ENCODE measurements around the gene TCF4.

Gene TCF4

DNA sequence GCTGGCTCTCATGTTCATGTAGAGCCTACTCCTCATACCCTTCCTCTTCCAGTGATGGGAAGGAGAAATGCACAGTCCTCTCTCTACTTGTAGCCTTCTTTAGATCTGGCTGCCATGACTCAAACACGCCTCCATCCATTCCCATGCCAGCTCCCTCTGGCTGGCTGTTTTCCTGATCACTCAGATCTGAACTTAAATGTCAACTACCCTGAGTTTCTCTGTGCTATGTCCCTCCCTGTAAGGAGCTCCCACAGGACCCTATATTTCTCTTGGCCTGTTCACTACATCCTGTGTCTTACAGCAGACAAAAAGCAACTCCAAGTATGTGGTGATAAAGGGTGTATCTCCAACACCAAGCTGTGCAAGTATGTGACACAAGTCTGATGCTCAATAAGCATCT lies 152.4 kb downstream of the TCF4 start:
- 98% methylated on average over 1 of the region's 1 CpG for whole genome bisulfite sequencing
- Histone ChIP-seq H3K4me3 (ENCODE audit: low read length) (no peak overlapping the region), H3K27ac (ENCODE audit: low read depth, low read length) (no peak overlapping the region), H3K9ac (ENCODE audit: low read depth, low read length) (no peak overlapping the region), H3K36me3 (ENCODE audit: insufficient read depth, low read length) (no peaks in the 10 kb centered on the region), H3K9me3 (ENCODE audit: insufficient read depth, low read depth, low read length) (no peaks in the 10 kb centered on the region), H3K27me3 (ENCODE audit: insufficient read depth, low read length) (no peaks in the 10 kb centered on the region), H3K4me1 (ENCODE audit: insufficient read depth, low read length) (peaks cover 41% of the 10 kb centered on the region)

DNA sequence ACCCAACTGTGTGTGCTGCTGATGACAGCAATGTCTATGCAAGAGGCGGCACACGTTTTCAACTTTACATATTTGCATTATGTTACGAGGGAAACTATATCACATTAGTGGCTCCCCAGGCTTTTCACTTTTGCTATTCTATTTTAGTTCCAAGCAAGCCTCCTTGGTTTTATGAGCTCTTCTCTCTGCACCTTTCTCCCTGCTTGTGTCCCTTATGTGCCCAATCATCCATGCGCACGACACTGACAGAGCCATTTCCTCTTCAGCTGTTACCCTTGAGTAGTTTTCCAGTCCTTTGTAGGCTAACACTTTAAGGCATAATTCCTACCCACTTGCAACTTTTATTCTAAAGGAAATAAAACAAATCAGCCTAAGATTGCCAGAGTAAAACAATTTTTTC lies 154.3 kb downstream of the TCF4 start:
- Histone ChIP-seq H3K36me3 (ENCODE audit: insufficient read depth, low read length) (no peaks in the 10 kb centered on the region), H3K9ac (ENCODE audit: low read depth, low read length) (no peak overlapping the region), H3K4me3 (ENCODE audit: low read length) (no peak overlapping the region), H3K9me3 (ENCODE audit: insufficient read depth, low read depth, low read length) (no peaks in the 10 kb centered on the region), H3K27me3 (ENCODE audit: insufficient read depth, low read length) (no peaks in the 10 kb centered on the region), H3K27ac (ENCODE audit: low read depth, low read length) (no peak overlapping the region), H3K4me1 (ENCODE audit: insufficient read depth, low read length) (peaks cover 26% of the 10 kb centered on the region)
- WGBS: 89% methylated on average over 5 of the region's 5 CpGs

- Histone ChIP-seq H3K27ac (ENCODE audit: low read depth, low read length) (no peak overlapping the region), H3K27me3 (ENCODE audit: insufficient read depth, low read length) (no peaks in the 10 kb centered on the region), H3K4me3 (ENCODE audit: low read length) (no peak overlapping the region), H3K36me3 (ENCODE audit: insufficient read depth, low read length) (no peaks in the 10 kb centered on the region), H3K9ac (ENCODE audit: low read depth, low read length) (no peak overlapping the region), H3K9me3 (ENCODE audit: insufficient read depth, low read depth, low read length) (no peaks in the 10 kb centered on the region), H3K4me1 (ENCODE audit: insufficient read depth, low read length) (peaks cover 21% of the 10 kb centered on the region; the same call in 1 of the 2 replicates)
- WGBS: 95% methylated on average over 2 of the region's 2 CpGs
These were observed 154.9 kb downstream of the TCF4 start for GRCh38 chr18:55433140-55433539.

DNA sequence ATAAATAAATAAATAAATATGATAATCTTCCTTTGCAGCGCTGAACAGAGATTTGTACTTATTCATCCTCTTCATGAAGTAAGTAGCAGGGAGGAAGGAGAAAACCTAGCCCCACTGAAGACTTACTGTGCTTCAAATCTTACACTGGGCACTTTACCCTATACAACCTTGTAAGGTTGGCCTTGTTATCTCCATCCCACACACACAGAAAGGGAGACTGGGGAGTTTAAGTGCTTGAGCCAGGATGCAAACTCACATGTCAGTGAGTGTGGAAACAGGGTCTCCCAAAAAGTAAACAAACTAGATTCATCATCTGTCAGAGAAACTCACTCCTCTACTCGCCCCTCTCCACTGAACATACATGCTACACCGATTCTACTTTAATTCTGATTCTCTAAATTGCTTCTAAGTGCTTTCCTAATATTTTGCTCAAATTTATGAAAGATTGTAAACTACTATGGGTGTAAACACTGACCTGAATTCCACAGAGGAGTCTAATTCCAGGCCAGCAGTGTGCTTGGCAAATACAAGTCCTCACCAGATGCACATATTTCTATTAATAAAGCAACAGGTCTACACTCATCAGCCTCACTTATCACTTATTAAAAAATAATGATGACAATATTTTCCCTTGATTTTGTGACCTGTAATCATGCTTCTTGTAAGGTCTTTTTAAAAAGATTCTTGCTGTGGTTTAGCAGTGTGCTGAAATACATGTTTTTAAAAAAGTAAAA lies 155.5 kb downstream of the TCF4 start:
- Histone ChIP-seq H3K9ac (ENCODE audit: low read depth, low read length) (no peak overlapping the region), H3K4me1 (ENCODE audit: insufficient read depth, low read length) (peaks cover 17% of the 10 kb centered on the region; the same call in 1 of the 2 replicates), H3K36me3 (ENCODE audit: insufficient read depth, low read length) (no peaks in the 10 kb centered on the region), H3K9me3 (ENCODE audit: insufficient read depth, low read depth, low read length) (no peaks in the 10 kb centered on the region), H3K27me3 (ENCODE audit: insufficient read depth, low read length) (no peaks in the 10 kb centered on the region), H3K27ac (ENCODE audit: low read depth, low read length) (no peak overlapping the region), H3K4me3 (ENCODE audit: low read length) (no peak overlapping the region)
- WGBS: 96% methylated on average over 2 of the region's 3 CpGs

DNA sequence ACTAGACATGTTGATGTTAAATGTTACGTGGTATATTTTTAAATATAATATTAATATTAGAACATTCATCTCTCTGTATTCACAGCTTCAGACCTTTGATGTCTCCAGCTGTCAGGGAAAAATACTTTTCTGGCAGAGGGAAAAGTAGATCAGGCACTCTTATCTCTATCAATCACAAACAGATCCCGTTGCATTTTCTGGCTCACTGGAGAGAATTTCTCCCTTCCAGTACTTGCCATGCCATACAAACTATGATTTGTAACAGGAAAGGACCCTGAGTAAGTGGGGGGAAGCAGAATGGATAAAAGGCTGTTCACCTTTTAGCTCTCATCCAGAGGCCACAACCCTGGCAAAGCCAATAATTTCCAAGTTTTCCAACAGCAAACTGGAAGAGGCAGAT lies 158.0 kb downstream of the TCF4 start:
- Histone ChIP-seq H3K9ac (ENCODE audit: low read depth, low read length) (no peak overlapping the region), H3K9me3 (ENCODE audit: insufficient read depth, low read depth, low read length) (no peaks in the 10 kb centered on the region), H3K4me3 (ENCODE audit: low read length) (no peak overlapping the region), H3K4me1 (ENCODE audit: insufficient read depth, low read length) (peaks cover 26% of the 10 kb centered on the region), H3K27ac (ENCODE audit: low read depth, low read length) (no peak overlapping the region), H3K36me3 (ENCODE audit: insufficient read depth, low read length) (no peaks in the 10 kb centered on the region), H3K27me3 (ENCODE audit: insufficient read depth, low read length) (no peaks in the 10 kb centered on the region)
- WGBS: 100% methylated on average over 1 of the region's 2 CpGs

DNA sequence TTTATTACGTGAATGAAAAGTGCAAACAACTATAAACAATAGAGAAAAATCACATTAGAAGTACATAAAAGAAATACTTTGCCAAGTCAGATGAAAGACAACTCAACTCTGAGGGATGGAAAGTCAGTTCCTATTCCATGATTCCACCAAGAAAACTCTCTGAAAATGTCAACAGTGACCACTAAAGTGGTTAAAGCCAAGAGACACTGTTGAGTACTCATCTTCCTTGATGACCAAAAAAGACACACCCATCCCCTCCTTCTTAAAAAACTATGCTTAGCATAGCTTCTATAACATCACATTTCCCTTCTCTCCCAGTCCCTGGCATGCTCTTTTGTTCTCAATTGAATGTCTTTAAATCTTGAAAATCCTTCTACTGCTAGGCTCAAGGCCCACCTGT lies 160.0 kb downstream of the TCF4 start:
- peaks cover 39% of the 10 kb centered on the region for H3K4me1 ChIP-seq (ENCODE audit: insufficient read depth, low read length)
- H3K9me3 ChIP-seq (ENCODE audit: insufficient read depth, low read depth, low read length): no peaks in the 10 kb centered on the region
- no CpG with 5 or more reads among the region's 1 CpG for WGBS
- H3K9ac ChIP-seq (ENCODE audit: low read depth, low read length): no peak overlapping the region
- H3K27ac ChIP-seq (ENCODE audit: low read depth, low read length): no peak overlapping the region
- no peaks in the 10 kb centered on the region for H3K27me3 ChIP-seq (ENCODE audit: insufficient read depth, low read length)
- no peaks in the 10 kb centered on the region for H3K36me3 ChIP-seq (ENCODE audit: insufficient read depth, low read length)
- no peak overlapping the region for H3K4me3 ChIP-seq (ENCODE audit: low read length)

DNA sequence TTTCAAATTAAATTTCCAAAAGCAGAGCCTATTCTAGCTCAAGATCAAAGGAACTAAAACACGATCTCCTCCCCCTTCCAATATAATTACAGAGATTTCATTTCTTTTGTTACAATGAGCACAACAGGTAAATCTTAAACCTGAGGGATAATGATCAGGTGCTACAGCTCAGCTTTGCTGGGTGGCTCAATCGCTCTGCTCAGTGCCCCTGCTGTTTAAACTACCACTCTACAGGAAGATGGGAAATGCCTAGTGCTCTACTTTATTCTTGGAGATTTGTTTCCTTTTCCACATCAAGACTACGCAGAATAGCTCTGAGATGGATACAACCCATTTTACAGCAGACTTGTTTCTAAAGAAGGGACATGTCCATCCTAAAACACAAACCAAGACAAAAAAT lies 162.3 kb downstream of the TCF4 start:
- Histone ChIP-seq H3K9me3 (ENCODE audit: insufficient read depth, low read depth, low read length) (no peaks in the 10 kb centered on the region), H3K9ac (ENCODE audit: low read depth, low read length) (no peak overlapping the region), H3K36me3 (ENCODE audit: insufficient read depth, low read length) (no peaks in the 10 kb centered on the region), H3K4me1 (ENCODE audit: insufficient read depth, low read length) (peaks cover 62% of the 10 kb centered on the region), H3K4me3 (ENCODE audit: low read length) (no peak overlapping the region), H3K27ac (ENCODE audit: low read depth, low read length) (no peak overlapping the region), H3K27me3 (ENCODE audit: insufficient read depth, low read length) (no peaks in the 10 kb centered on the region)
- WGBS: 66% methylated on average over 3 of the region's 3 CpGs

DNA sequence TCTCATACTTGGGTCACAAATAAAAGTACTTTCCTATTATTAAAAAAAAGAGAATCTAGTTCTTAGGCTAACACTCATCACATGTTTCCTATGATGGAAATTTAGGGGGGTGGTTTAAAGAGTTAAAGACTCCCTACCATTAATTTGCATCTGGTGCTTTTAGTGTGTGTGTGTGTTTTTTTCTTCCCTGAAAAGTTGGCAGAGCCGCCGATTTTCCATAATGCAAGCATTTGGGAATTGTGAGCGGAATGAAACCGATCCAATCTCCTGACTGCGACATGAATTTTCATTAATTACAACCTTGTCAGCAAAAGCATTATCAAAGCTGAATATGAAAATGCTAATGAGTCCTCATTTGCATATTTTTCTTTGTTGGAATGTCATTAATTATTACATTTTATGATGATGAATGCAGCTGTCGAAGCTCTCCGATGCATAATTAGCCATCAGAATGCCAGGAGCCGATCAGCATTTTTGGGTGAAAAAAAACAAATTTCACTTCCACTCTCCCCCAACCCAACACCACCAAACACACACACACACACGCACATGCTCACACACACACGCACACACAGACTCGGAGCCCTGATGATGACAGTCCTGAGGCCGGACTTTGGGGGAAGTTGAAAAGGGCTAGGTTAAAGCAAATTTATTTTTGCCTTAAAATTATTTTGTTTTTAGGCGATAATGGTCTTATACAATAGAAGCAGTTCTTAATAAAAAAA lies 165.4 kb downstream of the TCF4 start:
- Histone ChIP-seq H3K9me3 (ENCODE audit: insufficient read depth, low read depth, low read length) (no peaks in the 10 kb centered on the region), H3K27ac (ENCODE audit: low read depth, low read length) (no peak overlapping the region), H3K9ac (ENCODE audit: low read depth, low read length) (no peak overlapping the region), H3K36me3 (ENCODE audit: insufficient read depth, low read length) (no peaks in the 10 kb centered on the region), H3K27me3 (ENCODE audit: insufficient read depth, low read length) (no peaks in the 10 kb centered on the region), H3K4me1 (ENCODE audit: insufficient read depth, low read length) (peaks cover 89% of the 10 kb centered on the region), H3K4me3 (ENCODE audit: low read length) (no peak overlapping the region)
- 86% methylated on average over 12 of the region's 13 CpGs for WGBS

GRCh38 chr18:55421615-55422419 lies 166.2 kb downstream of the TCF4 start:
- 81% methylated on average over 7 of the region's 8 CpGs for WGBS
- no peak overlapping the region for H3K27ac ChIP-seq (ENCODE audit: low read depth, low read length)
- H3K4me1 ChIP-seq (ENCODE audit: insufficient read depth, low read length): peaks cover 87% of the 10 kb centered on the region
- no peaks in the 10 kb centered on the region for H3K27me3 ChIP-seq (ENCODE audit: insufficient read depth, low read length)
- H3K36me3 ChIP-seq (ENCODE audit: insufficient read depth, low read length): no peaks in the 10 kb centered on the region
- no peak overlapping the region for H3K4me3 ChIP-seq (ENCODE audit: low read length)
- no peak overlapping the region for H3K9ac ChIP-seq (ENCODE audit: low read depth, low read length)
- H3K9me3 ChIP-seq (ENCODE audit: insufficient read depth, low read depth, low read length): no peaks in the 10 kb centered on the region

GRCh38 chr18:55421308-55421614 lies 166.7 kb downstream of the TCF4 start:
- Histone ChIP-seq H3K4me1 (ENCODE audit: insufficient read depth, low read length) (peaks cover 87% of the 10 kb centered on the region), H3K27me3 (ENCODE audit: insufficient read depth, low read length) (no peaks in the 10 kb centered on the region), H3K27ac (ENCODE audit: low read depth, low read length) (no peak overlapping the region), H3K9me3 (ENCODE audit: insufficient read depth, low read depth, low read length) (no peaks in the 10 kb centered on the region), H3K9ac (ENCODE audit: low read depth, low read length) (no peak overlapping the region), H3K4me3 (ENCODE audit: low read length) (no peak overlapping the region), H3K36me3 (ENCODE audit: insufficient read depth, low read length) (no peaks in the 10 kb centered on the region)
- 100% methylated on average over 1 of the region's 4 CpGs for WGBS

- H3K36me3 ChIP-seq (ENCODE audit: insufficient read depth, low read length): no peaks in the 10 kb centered on the region
- peak overlapping the region; percentile 70 for H3K27ac ChIP-seq (ENCODE audit: low read depth, low read length)
- H3K9ac ChIP-seq (ENCODE audit: low read depth, low read length): 0 out of 2 replicates have a peak overlapping the region, but pooled peaks have one; percentile 11
- H3K4me3 ChIP-seq (ENCODE audit: low read length): no peak overlapping the region
- no peaks in the 10 kb centered on the region for H3K27me3 ChIP-seq (ENCODE audit: insufficient read depth, low read length)
- 56% methylated on average over 4 of the region's 6 CpGs for WGBS
- H3K9me3 ChIP-seq (ENCODE audit: insufficient read depth, low read depth, low read length): no peaks in the 10 kb centered on the region
- peaks cover 87% of the 10 kb centered on the region for H3K4me1 ChIP-seq (ENCODE audit: insufficient read depth, low read length)
These were observed 167.2 kb downstream of the TCF4 start for GRCh38 chr18:55420665-55421307.

Measured in HUES64 (cell line).